Measurements from ENCODE around the gene GALT.
A peak's percentile ranks its signal among the peaks of the same experiment; 100 is the strongest.
"Not testable (repeated sequence)": the region's sequence is repeated elsewhere in the genome, so short reads cannot be mapped to it uniquely, and the experiment has no call there.

Gene GALT

DNA sequence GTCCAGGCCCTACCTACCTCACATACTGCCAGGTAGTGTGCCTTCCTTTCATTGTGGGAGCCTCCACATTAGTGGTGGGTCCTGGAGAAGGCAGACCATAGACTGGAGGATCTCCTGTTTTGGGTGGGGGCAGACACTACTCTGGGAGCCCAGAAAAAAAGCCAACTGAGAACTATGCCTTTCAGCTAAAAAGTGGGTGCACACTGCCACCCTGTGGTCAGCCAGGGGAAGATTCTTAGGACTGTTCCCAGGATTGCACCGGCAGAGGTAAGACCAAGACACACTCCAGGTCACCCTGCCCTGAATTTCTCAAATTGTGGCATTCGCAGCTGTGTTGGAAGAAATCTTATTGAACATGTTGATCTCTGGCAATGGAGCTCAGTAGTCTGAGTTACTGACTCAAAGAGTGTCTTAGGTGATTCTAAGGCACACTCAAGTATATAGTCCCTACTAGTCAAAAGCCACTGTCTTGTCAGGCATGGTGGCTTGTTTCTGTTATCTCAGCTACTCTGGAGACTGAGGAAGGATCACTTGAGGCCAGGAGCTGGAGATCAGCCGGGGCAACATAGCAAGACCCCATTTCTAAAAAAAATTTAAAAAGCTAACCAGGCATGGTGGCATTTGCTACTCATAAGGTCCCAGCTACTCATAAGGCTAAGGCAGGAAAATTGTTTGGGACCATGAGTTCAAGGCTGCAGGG lies 12.5 kb upstream of the GALT start:
- TF ChIP-seq, protein P1, sequence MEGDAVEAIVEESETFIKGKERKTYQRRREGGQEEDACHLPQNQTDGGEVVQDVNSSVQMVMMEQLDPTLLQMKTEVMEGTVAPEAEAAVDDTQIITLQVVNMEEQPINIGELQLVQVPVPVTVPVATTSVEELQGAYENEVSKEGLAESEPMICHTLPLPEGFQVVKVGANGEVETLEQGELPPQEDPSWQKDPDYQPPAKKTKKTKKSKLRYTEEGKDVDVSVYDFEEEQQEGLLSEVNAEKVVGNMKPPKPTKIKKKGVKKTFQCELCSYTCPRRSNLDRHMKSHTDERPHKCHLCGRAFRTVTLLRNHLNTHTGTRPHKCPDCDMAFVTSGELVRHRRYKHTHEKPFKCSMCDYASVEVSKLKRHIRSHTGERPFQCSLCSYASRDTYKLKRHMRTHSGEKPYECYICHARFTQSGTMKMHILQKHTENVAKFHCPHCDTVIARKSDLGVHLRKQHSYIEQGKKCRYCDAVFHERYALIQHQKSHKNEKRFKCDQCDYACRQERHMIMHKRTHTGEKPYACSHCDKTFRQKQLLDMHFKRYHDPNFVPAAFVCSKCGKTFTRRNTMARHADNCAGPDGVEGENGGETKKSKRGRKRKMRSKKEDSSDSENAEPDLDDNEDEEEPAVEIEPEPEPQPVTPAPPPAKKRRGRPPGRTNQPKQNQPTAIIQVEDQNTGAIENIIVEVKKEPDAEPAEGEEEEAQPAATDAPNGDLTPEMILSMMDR (IDR thresholded peaks at IDR 0.05; ENCODE audit: borderline replicate concordance, control extremely low read depth, extremely low read depth, insufficient read depth, missing control alignments) = peak; percentile 78
- in situ Hi-C loops (cut with MboI; ENCODE audit: low sequenced_read_pairs, unreplicated experiment) = no loop called here
- DNase-seq (ENCODE audit: low spot score) = peak; percentile 80

DNA sequence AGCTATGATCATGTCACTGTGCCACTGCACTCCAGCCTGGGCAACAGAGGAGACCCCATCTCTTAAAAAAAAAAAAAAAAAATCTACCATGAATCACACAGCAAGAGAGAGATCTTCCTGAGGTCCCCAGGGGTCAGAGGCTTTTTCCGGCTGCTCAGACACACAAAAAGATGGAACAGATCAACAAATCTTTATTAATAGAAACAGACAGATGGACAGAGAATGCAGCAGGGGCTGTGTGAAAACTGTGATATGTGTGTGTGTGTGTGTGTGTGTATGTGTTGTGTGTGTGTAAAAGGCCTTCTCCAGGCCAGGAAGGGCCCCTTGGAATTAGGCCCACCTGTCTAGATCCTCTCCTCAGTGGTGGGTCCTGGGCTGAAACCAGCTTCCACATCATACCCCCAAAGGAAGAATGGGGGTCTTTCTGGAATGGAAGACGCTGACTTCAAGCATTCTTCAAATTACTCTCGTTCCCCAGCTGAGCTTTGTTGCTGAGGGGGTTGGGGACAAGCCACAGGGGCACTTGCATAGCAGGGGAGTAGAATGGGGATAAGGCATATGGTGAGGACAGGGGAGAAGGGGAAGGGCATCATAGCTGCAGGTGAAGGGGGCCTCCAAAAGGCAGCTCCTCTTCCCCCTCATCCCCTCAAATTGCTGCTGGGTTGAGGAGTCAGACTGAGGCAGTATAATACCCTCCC lies 11.8 kb upstream of the GALT start:
- TF ChIP-seq, protein P1 (IDR thresholded peaks at IDR 0.05; ENCODE audit: borderline replicate concordance, control extremely low read depth, extremely low read depth, insufficient read depth, missing control alignments) = no peak
- in situ Hi-C loops (cut with MboI; ENCODE audit: low sequenced_read_pairs, unreplicated experiment) = no loop called here
- DNase-seq (ENCODE audit: low spot score) = no peak

GRCh38 chr9:34635556-34635955 lies 10.9 kb upstream of the GALT start:
- TF ChIP-seq, protein P1 (IDR thresholded peaks at IDR 0.05; ENCODE audit: borderline replicate concordance, control extremely low read depth, extremely low read depth, insufficient read depth, missing control alignments) = no peak
- DNase-seq (ENCODE audit: low spot score) = no peak
- in situ Hi-C loops (cut with MboI; ENCODE audit: low sequenced_read_pairs, unreplicated experiment) = no loop called here

GRCh38 chr9:34636791-34637355 lies 9.6 kb upstream of the GALT start:
- in situ Hi-C loops (cut with MboI; ENCODE audit: low sequenced_read_pairs, unreplicated experiment) = no loop called here
- TF ChIP-seq, protein P1 (IDR thresholded peaks at IDR 0.05; ENCODE audit: borderline replicate concordance, control extremely low read depth, extremely low read depth, insufficient read depth, missing control alignments) = no peak
- no peak for DNase-seq (ENCODE audit: low spot score)

DNA sequence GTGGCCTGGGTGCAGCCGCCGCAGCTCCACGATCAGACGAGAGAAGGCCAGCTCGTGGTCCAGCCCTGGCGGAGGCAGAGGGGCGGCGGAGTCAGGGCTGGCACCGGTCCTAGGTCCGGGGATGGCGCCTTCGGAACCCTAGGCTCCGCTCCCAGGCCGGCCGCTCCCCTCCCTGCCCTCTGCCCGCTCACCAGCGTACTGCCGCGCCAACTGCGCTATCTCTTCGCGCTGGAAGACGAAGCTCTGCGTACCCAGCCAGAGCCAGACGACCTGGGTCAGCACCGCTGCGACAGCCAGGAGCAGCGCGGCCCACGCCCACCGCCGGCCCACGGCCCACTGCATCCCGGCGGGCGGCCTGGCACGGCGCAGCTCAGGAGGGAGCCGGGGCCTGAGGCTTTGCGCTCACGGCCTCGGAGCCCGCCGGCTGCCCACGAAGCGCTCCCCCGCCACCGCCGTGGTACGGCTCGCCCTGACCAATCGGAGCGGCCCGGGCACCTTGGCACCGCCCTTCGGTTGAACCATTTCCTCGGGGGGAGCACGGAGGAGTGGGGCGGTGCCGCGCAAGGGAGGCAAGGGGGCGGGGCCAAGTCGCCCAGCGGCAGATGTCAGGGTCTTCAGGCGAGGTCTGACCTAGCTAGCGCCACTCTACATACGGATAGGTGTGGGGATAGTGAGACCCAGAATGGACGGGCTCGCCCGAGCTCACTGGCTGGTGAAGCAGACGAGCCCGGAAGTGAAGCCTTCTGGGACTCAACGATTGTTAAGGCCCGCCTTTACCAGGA lies 8.9 kb upstream of the GALT start, which contains the start of gene SIGMAR1:
Gene SIGMAR1, minus strand, starts transcription at position 432 of the 782 bp plus-strand sequence. Its CDS starts 90 bp downstream, at position 342.
- in situ Hi-C loops (cut with MboI; ENCODE audit: low sequenced_read_pairs, unreplicated experiment) = no loop called here
- DNase-seq (ENCODE audit: low spot score) = peak; percentile 94

DNA sequence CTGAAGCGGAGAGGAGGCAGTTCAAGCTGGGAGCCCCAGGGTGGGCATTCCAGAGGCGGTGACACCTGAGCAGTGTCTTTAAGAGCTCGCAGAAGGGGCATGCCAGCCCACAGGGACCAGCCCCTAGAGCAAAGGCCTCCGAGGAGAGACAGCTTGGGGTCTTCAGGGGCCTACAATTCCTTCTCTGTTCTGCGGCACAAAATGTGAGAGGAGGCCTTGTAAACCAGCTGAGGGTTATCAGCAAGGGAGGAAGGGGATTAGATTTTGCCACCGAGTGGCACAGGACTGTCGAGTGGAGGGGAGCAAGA lies 8.4 kb upstream of the GALT start:
- TF ChIP-seq, protein P1 (IDR thresholded peaks at IDR 0.05; ENCODE audit: borderline replicate concordance, control extremely low read depth, extremely low read depth, insufficient read depth, missing control alignments) = no peak
- no peak for DNase-seq (ENCODE audit: low spot score)
- in situ Hi-C loops (cut with MboI; ENCODE audit: low sequenced_read_pairs, unreplicated experiment) = no loop called here

More for the DNA sequence above, 8.9 kb upstream of the GALT start, which contains the start of gene SIGMAR1:
- TF ChIP-seq, protein P1 (IDR thresholded peaks at IDR 0.05; ENCODE audit: borderline replicate concordance, control extremely low read depth, extremely low read depth, insufficient read depth, missing control alignments) = no peak

- DNase-seq (ENCODE audit: low spot score); in situ Hi-C loops (cut with MboI; ENCODE audit: low sequenced_read_pairs, unreplicated experiment): not testable (repeated sequence)
These were observed 7.2 kb upstream of the GALT start for GRCh38 chr9:34639322-34639721.
